Esophagus squamous epithelium (tissue), 5 donors: ENCODE measurements around the gene SLX9. TPM values are rescaled to one million over a fixed set of nuclear protein-coding genes. Genes with fewer than 3 reads are reported as not detected.

Experiments
- DNase-seq: peaks from one replicate; lab custom pipeline; 2025; lab: John Stamatoyannopoulos, UW
- H3K27ac ChIP-seq, 4 donors: fragments of 200-600 bp; sonication (generic); one replicate each; pipeline ENCODE4 v1.5.1; 2016 to 2019; ENCODE audit warnings: mild to moderate bottlenecking in 1 of 4
- H3K27me3 ChIP-seq, 4 donors: fragments of 200-600 bp; sonication (generic); 1 replicate in 3 of 4; 2 replicates in 1 of 4; pipeline versions ENCODE4 v1.5.1 to v1.6.0; 2017 to 2021; ENCODE audit warnings: antibody characterized with exemption in 1 of 4
- H3K36me3 ChIP-seq, 3 donors: fragments of 200-600 bp; sonication (generic); one replicate each; pipeline ENCODE4 v1.5.1; 2016 to 2019
- H3K4me1 ChIP-seq, 3 donors: fragments of 200-600 bp; sonication (generic); one replicate each; pipeline ENCODE4 v1.5.1; 2017 to 2019
- H3K4me3 ChIP-seq, 4 donors: fragments of 200-600 bp; sonication (generic); 1 replicate in 3 of 4; 2 replicates in 1 of 4; pipeline ENCODE4 v1.5.1; 2016 to 2019; ENCODE audit warnings: mild to moderate bottlenecking in 2 of 4, moderate library complexity in 1 of 4
- H3K9me3 ChIP-seq, 3 donors: fragments of 200-600 bp; sonication (generic); one replicate each; pipeline ENCODE4 v1.5.1; 2016 to 2019
- CTCF ChIP-seq, 6 experiments: fragments of 450-650 bp in 4 of 6; fragments of 200-600 bp in 2 of 6; sonication (generic) in 2 of 6; IDR thresholded peaks; one replicate each; pipeline ENCODE4 v1.5.1; 2016 to 2019; ENCODE audit warnings: antibody characterized with exemption in 6 of 6, mild to moderate bottlenecking in 4 of 6, moderate library complexity in 4 of 6
- POLR2A ChIP-seq, 4 donors: fragments of 450-650 bp; IDR thresholded peaks; one replicate each; pipeline ENCODE4 v1.6.1; 2017; ENCODE audit warnings: antibody characterized with exemption in 4 of 4, mild to moderate bottlenecking in 4 of 4, moderate library complexity in 3 of 4
- WGBS, 2 donors: methylation state at CpG; one replicate each; pipeline ENCODE4 v1.1.5; 2018; 5-methylcytosine and 5-hydroxymethylcytosine counted together
- intact Hi-C: fragments of 100-400 bp; cut with DNase I; formaldehyde crosslinking; loops from one replicate; pipeline ENCODE4 v1.15.0; 2022
- total RNA-seq, 4 donors: library from RNA; depleted of rRNA; stranded (reverse); fragments of >200 nt; gene quantifications; one replicate each; pipeline ENCODE4 v1.1.0, GENCODE V29; 2016
- donor health status: DM: yes; HTN: yes; CAD: no.

Gene SLX9
- total RNA-seq, 4 donors from 2014 or later: 10.2 to 16.1 (median 11.1) TPM

- TF ChIP-seq CTCF (IDR thresholded peaks at IDR 0.05) (no peak), POLR2A (IDR thresholded peaks at IDR 0.05) (no peak)
- Histone ChIP-seq H3K36me3 (peaks cover 0 to 12% (median 0%) of the 10 kb centered on the region in 3 donors), H3K9me3 (no peaks in the 10 kb centered on the region), H3K4me3 (no peak overlapping the region), H3K27ac (no peak overlapping the region), H3K27me3 (peaks cover 0 to 66% (median 0%) of the 10 kb centered on the region in 4 donors), H3K4me1 (peaks cover 0 to 9% (median 3%) of the 10 kb centered on the region in 3 donors)
- DNase-seq: no peak
- intact Hi-C loops: loop anchor here (10.0 kb wide), 1 partner anchor 103 kb away; no protein-coding TSS in a partner anchor
- WGBS, 2 donors: 81 to 91% methylated on average over 4 of the region's 13 CpGs
Measured at GRCh38 chr21:44898011-44898488, 41.8 kb upstream of the SLX9 start.

- Histone ChIP-seq H3K4me1 (peaks cover 0 to 9% (median 3%) of the 10 kb centered on the region in 3 donors), H3K27me3 (peaks cover 0 to 55% (median 0%) of the 10 kb centered on the region in 4 donors), H3K4me3 (no peak overlapping the region), H3K27ac (no peak overlapping the region), H3K36me3 (peaks cover 0 to 12% (median 0%) of the 10 kb centered on the region in 3 donors), H3K9me3 (no peaks in the 10 kb centered on the region)
- no peak for DNase-seq
- intact Hi-C loops: loop anchor here (10.0 kb wide), 1 partner anchor 104 kb away; no protein-coding TSS in a partner anchor
- TF ChIP-seq POLR2A (IDR thresholded peaks at IDR 0.05) (no peak), CTCF (IDR thresholded peaks at IDR 0.05) (no peak)
- 78 to 90% methylated on average over 14 of the region's 49 CpGs for WGBS, 2 donors
Measured at GRCh38 chr21:44898851-44899767, 40.7 kb upstream of the SLX9 start.

DNA sequence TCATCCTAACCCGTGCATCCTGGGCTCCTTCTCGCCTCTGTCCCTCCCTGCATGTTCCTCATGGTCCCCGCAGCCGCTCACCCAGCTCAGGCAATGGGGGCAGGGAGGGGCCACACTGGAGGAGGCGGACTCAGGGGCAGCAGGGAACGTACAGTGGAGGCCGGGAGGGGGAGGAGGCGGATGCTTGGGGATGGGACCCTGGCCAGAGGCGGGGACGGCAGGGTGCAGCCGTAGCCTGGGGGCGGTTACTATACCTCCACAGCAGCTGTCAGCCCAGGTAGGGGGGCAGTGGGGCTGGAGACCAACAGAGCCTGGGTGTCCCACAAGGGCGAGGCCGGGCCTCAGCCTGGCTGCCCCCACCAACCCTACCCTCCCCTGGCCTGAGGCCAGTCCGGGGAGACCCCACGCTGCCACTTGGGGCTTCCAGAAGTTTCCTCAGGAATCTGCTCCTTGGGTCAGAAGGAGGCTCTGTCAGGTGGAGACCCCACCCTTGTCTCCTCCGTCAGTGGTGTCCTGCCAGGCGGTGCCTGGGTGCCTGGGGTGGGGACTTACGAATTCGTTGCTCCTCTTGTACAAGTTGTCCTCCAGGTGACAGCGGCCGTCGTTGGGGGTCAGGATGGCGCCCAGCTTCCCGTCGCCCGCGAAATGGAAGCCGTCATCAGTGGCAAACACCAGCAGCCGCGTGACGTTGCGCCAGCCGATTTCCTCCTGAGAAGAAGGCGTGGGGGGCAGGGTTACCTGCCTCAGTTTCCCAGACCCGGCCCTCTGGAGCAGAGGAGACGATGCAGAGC is 39.9 kb upstream of the SLX9 start:
- no peaks in the 10 kb centered on the region for H3K9me3 ChIP-seq
- peaks cover 0 to 9% (median 3%) of the 10 kb centered on the region in 3 donors for H3K4me1 ChIP-seq
- no peak overlapping the region for H3K4me3 ChIP-seq
- H3K27me3 ChIP-seq: peaks cover 0 to 47% (median 0%) of the 10 kb centered on the region in 4 donors
- no peak overlapping the region for H3K27ac ChIP-seq
- H3K36me3 ChIP-seq: peaks cover 0 to 12% (median 0%) of the 10 kb centered on the region in 3 donors
- no peak for DNase-seq
- intact Hi-C loops: loop anchor here (10.0 kb wide), 1 partner anchor 105 kb away; no protein-coding TSS in a partner anchor
- 65 to 74% methylated on average over 4 of the region's 37 CpGs for WGBS, 2 donors
- no peak for TF ChIP-seq POLR2A (IDR thresholded peaks at IDR 0.05)
- no peak for TF ChIP-seq CTCF (IDR thresholded peaks at IDR 0.05)

GRCh38 chr21:44900559-44901251 is 39.1 kb upstream of the SLX9 start:
- DNase-seq: no peak
- H3K27me3 ChIP-seq: peaks cover 0 to 50% (median 0%) of the 10 kb centered on the region in 4 donors
- peaks cover 0 to 9% (median 3%) of the 10 kb centered on the region in 3 donors for H3K4me1 ChIP-seq
- TF ChIP-seq CTCF (IDR thresholded peaks at IDR 0.05): no peak
- H3K36me3 ChIP-seq: peaks cover 0 to 12% (median 0%) of the 10 kb centered on the region in 3 donors
- WGBS, 2 donors: 81 to 85% methylated on average over 9 to 18 of the region's 28 CpGs
- H3K27ac ChIP-seq: no peak overlapping the region
- intact Hi-C loops: no loop called here
- H3K9me3 ChIP-seq: no peaks in the 10 kb centered on the region
- H3K4me3 ChIP-seq: no peak overlapping the region
